Ectodermal cell (in vitro differentiated cells): ENCODE results near the gene TECPR2.

Source experiments
- H3K27ac ChIP-seq: 2 replicates; pipeline ENCODE4 v1.7.0; 2013; ENCODE audit warnings: mild to moderate bottlenecking, low read depth, low read length; ENCODE audit not compliant: insufficient read depth, poor library complexity, severe bottlenecking
- H3K27me3 ChIP-seq: 2 replicates; pipeline ENCODE4 v1.7.0; 2013; ENCODE audit warnings: mild to moderate bottlenecking, low read length; ENCODE audit not compliant: insufficient read depth, control insufficient read depth, poor library complexity, severe bottlenecking
- H3K36me3 ChIP-seq: one replicate; pipeline ENCODE4 v1.7.0; 2013; ENCODE audit warnings: low read length; ENCODE audit not compliant: control insufficient read depth, insufficient read depth
- H3K4me1 ChIP-seq: one replicate; pipeline ENCODE4 v1.7.0; 2013; ENCODE audit warnings: low read length; ENCODE audit not compliant: control insufficient read depth, insufficient read depth
- H3K4me3 ChIP-seq: 2 replicates; pipeline ENCODE4 v1.7.0; 2013; ENCODE audit warnings: low read depth, low read length, control low read depth; ENCODE audit not compliant: insufficient read depth
- H3K9me3 ChIP-seq: 2 replicates; pipeline ENCODE4 v1.7.0; 2013; ENCODE audit warnings: mild to moderate bottlenecking, low read length, moderate library complexity; ENCODE audit not compliant: control insufficient read depth
- WGBS, 2 experiments: methylation state at CpG; one replicate each; pipeline ENCODE4 v1.1.7; 2013; ENCODE audit warnings: missing lambda C conversion rate in 2 of 2; 5-methylcytosine and 5-hydroxymethylcytosine counted together

TECPR2 gene

DNA sequence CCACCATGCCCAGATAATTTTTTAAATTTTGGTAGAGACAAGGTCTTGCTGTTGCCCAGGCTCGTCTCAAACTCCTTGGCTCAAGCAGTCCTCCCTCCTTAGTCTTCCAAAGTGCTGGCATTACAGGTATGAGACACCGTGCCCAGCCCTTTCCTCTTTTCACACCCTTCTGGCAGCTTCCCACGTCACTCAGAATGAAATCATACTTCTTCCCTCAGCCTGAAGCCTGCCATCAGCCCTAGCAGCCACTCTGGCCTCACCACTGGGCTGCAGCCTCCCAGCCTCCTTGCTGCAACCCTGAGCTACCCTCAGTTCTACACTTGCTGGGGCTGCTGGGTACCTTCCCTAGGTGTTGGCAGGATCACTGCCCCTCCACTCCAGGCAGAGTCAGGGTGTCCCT lies 128.6 kb downstream of the TECPR2 start:
- Histone ChIP-seq H3K36me3 (no peaks in the 10 kb centered on the region), H3K27me3 (no peaks in the 10 kb centered on the region), H3K27ac (no peak overlapping the region), H3K4me3 (no peak overlapping the region), H3K9me3 (no peaks in the 10 kb centered on the region), H3K4me1 (no peaks in the 10 kb centered on the region)
- 94 to 96% methylated on average over 3 of the region's 3 CpGs for WGBS, 2 experiments

DNA sequence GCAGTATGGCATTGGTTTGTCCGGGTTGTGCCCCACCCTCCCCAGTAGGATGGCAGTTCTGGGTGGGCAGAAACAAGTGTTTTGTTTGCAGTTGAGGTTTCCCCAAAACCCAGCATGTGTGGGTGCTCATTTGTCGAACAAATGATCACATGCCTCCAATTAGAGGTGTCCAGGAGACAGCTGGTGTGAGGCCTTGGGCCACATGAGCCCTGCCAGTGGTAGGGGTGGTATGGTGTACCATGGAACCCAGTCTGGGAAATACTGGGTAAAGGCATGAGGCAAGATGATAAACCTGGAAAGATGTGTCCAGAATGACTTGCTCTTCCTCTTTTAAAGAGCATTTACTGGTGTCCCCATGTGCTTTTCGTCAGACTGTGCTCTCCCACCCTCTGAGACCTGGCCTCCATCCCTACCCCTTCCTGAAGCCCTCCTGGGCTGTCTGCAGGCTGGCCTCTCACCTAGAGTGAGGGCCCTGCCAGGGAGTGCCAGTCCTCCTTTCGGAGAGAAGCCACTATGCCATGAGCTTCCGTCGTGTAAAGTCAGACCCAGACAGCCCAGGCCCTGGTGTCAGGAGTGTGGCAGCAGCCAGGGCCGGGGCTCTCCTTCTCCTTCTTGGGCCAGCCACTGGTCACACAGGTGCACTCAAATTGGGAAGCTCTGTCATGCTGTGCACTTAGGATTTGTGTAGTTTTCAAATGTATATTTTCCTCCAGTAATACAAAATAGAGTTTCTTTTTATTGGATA lies 129.2 kb downstream of the TECPR2 start:
- no peaks in the 10 kb centered on the region for H3K36me3 ChIP-seq
- no peaks in the 10 kb centered on the region for H3K27me3 ChIP-seq
- no peak overlapping the region for H3K27ac ChIP-seq
- no peaks in the 10 kb centered on the region for H3K4me1 ChIP-seq
- H3K4me3 ChIP-seq, result no peak overlapping the region
- WGBS, 2 experiments, result 91 to 95% methylated on average over 7 of the region's 7 CpGs
- no peaks in the 10 kb centered on the region for H3K9me3 ChIP-seq

- H3K36me3 ChIP-seq, result no peaks in the 10 kb centered on the region
- WGBS, 2 experiments, result 94% methylated on average over 17 of the region's 17 CpGs
- H3K4me1 ChIP-seq, result no peaks in the 10 kb centered on the region
- H3K27ac ChIP-seq, result no peak overlapping the region
- no peak overlapping the region for H3K4me3 ChIP-seq
- no peaks in the 10 kb centered on the region for H3K9me3 ChIP-seq
- H3K27me3 ChIP-seq, result no peaks in the 10 kb centered on the region
Observed at GRCh38 chr14:102492531-102492910, 129.8 kb downstream of the TECPR2 start.

- Histone ChIP-seq H3K4me1 (no peaks in the 10 kb centered on the region), H3K27me3 (no peaks in the 10 kb centered on the region), H3K36me3 (peaks cover 2% of the 10 kb centered on the region), H3K27ac (no peak overlapping the region), H3K4me3 (no peak overlapping the region), H3K9me3 (no peaks in the 10 kb centered on the region)
- 95% methylated on average over 15 of the region's 15 CpGs for whole genome bisulfite sequencing, 2 experiments
Observed at GRCh38 chr14:102493096-102493495, 130.4 kb downstream of the TECPR2 start.

DNA sequence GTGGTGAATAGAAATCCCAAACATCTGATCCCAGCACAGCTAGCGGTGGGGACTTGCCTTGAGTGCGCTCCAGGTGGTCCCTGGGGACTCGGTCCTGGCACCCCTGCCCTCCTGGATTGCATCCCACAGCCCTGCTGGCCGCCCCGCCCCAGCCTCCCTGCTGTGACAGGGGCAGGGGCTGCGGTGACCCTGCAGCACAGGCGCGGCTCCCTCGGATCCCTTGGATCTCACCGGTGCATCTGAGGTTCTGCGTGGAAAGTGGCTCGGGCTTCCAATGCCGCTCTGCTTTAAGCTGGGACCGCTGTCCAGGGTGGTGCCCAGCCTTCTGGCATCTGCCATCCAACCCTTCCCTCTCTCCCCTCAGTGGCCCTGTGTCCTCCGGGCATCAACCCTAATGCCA lies 130.8 kb downstream of the TECPR2 start:
- WGBS, 2 experiments, result 94 to 95% methylated on average over 15 of the region's 15 CpGs
- H3K4me3 ChIP-seq, result no peak overlapping the region
- H3K36me3 ChIP-seq, result peaks cover 3% of the 10 kb centered on the region
- no peaks in the 10 kb centered on the region for H3K27me3 ChIP-seq
- no peak overlapping the region for H3K27ac ChIP-seq
- H3K9me3 ChIP-seq, result no peaks in the 10 kb centered on the region
- no peaks in the 10 kb centered on the region for H3K4me1 ChIP-seq

GRCh38 chr14:102495491-102496330 lies 133.0 kb downstream of the TECPR2 start:
- no peak overlapping the region for H3K27ac ChIP-seq
- H3K27me3 ChIP-seq, result no peaks in the 10 kb centered on the region
- peaks cover 3% of the 10 kb centered on the region for H3K36me3 ChIP-seq
- WGBS, 2 experiments, result 94% methylated on average over 26 of the region's 26 CpGs
- H3K4me1 ChIP-seq, result no peaks in the 10 kb centered on the region
- no peak overlapping the region for H3K4me3 ChIP-seq
- H3K9me3 ChIP-seq, result no peaks in the 10 kb centered on the region

DNA sequence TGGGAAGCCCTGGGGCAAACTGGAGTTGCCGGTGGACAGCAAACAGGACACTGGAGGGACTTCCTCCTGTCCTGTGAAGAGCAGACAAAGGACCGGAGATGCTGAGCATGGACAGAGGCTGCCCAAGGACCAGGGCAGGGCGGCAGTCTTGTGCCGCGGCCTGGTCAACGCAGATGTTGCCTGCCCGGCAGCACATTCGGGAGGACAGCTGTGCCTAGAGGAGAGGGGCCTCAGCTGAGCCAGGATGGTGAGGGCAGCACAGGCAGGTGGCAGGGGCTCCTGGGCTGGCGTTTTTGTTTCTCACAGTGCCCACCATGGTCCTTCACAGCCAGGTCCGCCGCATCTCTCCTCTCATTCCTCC lies 133.6 kb downstream of the TECPR2 start:
- peaks cover 3% of the 10 kb centered on the region for H3K36me3 ChIP-seq
- no peaks in the 10 kb centered on the region for H3K9me3 ChIP-seq
- no peak overlapping the region for H3K4me3 ChIP-seq
- 94 to 96% methylated on average over 11 of the region's 11 CpGs for WGBS, 2 experiments
- H3K27ac ChIP-seq, result no peak overlapping the region
- H3K27me3 ChIP-seq, result no peaks in the 10 kb centered on the region
- H3K4me1 ChIP-seq, result no peaks in the 10 kb centered on the region

GRCh38 chr14:102496958-102497744 lies 134.4 kb downstream of the TECPR2 start:
- Histone ChIP-seq H3K9me3 (no peaks in the 10 kb centered on the region), H3K27ac (no peak overlapping the region), H3K36me3 (peaks cover 3% of the 10 kb centered on the region), H3K4me1 (no peaks in the 10 kb centered on the region), H3K4me3 (no peak overlapping the region), H3K27me3 (no peaks in the 10 kb centered on the region)
- 95% methylated on average over 42 of the region's 42 CpGs for WGBS, 2 experiments

DNA sequence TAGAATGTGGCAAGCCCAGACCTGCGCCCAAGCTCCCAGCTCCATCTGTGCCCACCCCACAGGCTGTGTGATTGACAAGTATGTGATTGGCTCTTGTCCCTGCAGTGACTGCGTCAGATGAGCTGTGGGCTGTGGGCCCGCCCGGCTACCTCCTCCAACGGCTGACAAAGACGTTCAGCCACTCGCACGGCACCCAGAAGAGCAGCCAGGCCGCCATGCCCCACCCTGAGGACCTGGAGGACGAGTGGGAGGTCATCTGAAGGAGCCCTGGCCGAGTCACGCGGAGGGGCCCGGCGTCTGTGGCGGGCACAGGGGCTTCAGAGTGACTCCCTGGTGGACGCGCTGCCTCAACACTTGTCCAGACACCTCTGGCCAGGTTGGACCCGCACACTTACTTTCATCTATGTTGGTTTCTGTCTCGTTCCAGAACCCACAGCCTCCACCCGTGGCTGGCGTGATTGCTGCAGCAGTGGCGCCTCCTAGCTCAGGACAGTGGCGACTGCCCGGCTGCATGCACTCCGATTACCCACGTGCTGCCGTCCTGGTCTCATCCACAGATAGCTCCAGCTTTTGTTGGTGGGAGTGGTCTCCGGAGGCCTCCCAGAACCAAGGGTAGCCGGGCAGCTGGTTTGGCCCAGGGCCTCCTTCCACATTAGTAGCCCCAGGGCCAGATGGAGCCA lies 135.4 kb downstream of the TECPR2 start:
- no peak overlapping the region for H3K27ac ChIP-seq
- WGBS, 2 experiments, result 90 to 91% methylated on average over 30 of the region's 30 CpGs

More for the DNA sequence above, 135.4 kb downstream of the TECPR2 start:
- Histone ChIP-seq H3K36me3 (peaks cover 3% of the 10 kb centered on the region), H3K4me1 (no peaks in the 10 kb centered on the region), H3K4me3 (no peak overlapping the region), H3K27me3 (no peaks in the 10 kb centered on the region), H3K9me3 (no peaks in the 10 kb centered on the region)
